HFF-Myc (cell line): ENCODE measurements around the gene SLC38A5.
A peak's percentile ranks its signal among the peaks of the same experiment; 100 is the strongest.

Source experiments
- DNase-seq: peaks from one replicate; pipeline ENCODE4 v3.0.0-alpha.2; 2011; ENCODE audit warnings: low read depth; ENCODE audit errors: extremely low read depth
- H3K4me3 ChIP-seq: replicated peaks from 2 replicates; pipeline ENCODE4 v1.5.1; 2011; ENCODE audit warnings: low read depth, mild to moderate bottlenecking, control low read depth, low read length
- TF ChIP-seq, protein P1 (sequence below): IDR thresholded peaks from 2 replicates; pipeline ENCODE4 v1.5.1; 2012; ENCODE audit warnings: mild to moderate bottlenecking, low read depth, low read length, control low read depth; ENCODE audit errors: missing control alignments

SLC38A5 gene

DNA sequence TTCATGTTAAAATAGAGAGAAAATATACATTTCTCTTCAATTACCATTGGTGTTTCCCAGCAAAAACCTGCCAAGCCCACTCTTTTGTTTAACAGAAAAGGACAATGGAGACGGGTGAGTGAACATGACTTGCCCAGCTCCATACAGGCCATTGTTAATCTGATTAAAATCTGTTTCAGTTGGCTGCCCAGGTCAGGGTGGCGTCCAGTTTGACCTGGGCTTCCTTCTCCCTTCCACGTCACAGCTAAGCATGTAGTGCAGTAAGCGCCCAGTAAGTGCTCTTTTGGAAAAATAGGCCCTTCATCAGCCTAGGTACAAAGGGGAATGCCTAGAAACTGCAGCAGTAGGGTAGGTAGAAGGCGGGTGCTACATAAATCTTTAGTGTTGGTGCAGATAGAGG lies 37.2 kb upstream of the SLC38A5 start:
- H3K4me3 ChIP-seq: no peak overlapping the region
- TF ChIP-seq, protein P1, sequence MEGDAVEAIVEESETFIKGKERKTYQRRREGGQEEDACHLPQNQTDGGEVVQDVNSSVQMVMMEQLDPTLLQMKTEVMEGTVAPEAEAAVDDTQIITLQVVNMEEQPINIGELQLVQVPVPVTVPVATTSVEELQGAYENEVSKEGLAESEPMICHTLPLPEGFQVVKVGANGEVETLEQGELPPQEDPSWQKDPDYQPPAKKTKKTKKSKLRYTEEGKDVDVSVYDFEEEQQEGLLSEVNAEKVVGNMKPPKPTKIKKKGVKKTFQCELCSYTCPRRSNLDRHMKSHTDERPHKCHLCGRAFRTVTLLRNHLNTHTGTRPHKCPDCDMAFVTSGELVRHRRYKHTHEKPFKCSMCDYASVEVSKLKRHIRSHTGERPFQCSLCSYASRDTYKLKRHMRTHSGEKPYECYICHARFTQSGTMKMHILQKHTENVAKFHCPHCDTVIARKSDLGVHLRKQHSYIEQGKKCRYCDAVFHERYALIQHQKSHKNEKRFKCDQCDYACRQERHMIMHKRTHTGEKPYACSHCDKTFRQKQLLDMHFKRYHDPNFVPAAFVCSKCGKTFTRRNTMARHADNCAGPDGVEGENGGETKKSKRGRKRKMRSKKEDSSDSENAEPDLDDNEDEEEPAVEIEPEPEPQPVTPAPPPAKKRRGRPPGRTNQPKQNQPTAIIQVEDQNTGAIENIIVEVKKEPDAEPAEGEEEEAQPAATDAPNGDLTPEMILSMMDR: no peak
- no peak for DNase-seq

DNA sequence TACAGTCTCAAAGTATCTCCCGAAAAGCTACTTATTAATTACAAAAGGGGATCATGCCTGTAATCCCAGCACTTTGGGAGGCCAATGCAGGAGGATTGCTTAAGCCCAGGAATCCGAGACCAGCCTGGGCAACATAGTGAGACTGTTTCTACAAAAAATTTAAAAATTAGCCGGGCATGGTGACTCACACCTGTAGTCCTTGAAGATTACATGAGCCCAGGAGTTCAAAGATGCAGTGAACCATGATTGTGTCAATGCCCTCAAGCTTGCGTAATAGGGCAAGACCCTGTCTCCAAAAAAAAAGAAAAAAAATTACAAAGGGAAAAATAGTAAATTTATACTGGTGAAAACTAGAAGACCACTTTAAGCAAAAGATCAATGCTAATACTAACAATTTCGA lies 35.4 kb upstream of the SLC38A5 start:
- no peak overlapping the region for H3K4me3 ChIP-seq
- TF ChIP-seq, protein P1: no peak
- no peak for DNase-seq

DNA sequence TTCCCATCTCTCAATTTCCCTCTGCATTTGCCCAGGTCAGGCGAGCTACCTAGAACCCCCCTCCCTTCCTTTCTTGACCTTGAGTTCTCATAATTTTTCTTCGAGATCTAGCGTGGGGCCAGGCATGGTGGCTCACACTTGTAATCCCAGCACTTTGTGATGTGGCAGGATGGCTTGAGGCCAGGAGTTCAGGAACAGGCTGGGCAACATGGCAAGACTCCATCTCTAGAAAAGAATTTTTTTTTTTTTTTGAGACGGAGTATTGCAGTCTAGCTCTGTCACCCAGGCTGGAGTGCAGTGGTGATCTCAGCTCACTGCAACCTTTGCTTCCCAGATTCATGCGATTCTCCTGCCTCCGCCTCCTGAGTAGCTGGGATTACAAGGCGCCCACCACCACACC lies 34.2 kb upstream of the SLC38A5 start:
- H3K4me3 ChIP-seq: no peak overlapping the region
- DNase-seq: no peak
- TF ChIP-seq, protein P1: no peak

DNA sequence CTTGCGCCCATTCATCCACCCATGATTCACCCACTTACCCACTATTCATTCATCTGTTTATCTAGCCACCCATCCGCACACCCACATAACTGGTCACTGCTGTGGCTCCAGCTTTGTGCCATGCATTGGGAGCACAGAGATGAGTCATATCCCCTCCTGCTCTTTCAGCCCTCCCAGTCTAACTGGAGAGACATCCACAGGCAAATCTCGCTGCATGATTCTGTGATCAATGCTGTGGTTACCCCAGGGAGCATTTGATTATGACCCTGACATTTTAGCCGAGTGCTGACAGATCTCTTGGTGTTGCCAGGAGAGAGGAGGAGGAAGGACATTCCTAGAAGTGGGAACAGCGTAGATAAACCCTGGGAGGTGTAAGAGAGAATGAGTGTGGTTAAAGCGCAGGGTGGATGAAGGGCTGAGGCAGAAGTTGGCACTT lies 28.3 kb upstream of the SLC38A5 start:
- TF ChIP-seq, protein P1: no peak
- no peak for DNase-seq
- no peak overlapping the region for H3K4me3 ChIP-seq

DNA sequence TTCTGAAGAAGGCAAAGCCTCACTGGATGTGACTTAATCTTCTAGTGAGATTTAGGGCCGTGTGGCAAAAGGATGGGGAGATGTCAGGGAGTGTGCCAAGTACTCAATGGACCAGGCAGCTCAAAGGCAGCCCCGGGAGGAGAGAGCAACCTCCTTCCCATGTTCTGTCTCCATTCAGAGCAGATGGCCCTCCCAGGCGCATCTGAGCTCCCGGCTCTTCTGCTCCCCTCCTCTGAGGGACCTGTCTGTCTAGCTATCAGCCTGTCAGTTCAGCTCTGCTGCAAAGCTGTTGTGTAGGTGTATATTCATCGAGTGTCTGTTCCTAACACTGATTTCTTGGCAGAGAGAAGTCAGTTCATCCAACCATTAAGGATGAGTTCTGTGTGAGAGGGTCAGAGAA lies 27.8 kb upstream of the SLC38A5 start:
- TF ChIP-seq, protein P1: no peak
- DNase-seq: no peak
- H3K4me3 ChIP-seq: no peak overlapping the region

DNA sequence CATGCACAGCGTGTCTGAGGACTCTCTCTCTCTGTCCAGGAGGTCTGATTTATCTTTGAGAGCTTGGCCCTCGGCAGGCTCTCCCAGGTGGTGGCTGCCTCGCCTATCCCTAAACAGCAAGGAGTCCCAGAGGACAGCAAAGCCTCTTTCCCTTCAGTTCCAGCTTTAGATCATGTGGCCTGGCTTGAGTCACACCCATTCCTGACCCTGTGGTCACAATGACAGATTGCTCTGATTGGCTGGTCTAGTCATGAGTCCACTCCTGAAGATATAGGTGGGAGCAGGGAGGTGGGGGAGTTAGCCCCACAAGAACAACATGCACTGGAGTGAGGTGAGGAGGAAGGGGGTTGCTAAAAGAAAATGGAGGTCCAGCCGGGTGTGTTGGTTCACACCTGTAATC lies 26.6 kb upstream of the SLC38A5 start:
- TF ChIP-seq, protein P1: no peak
- H3K4me3 ChIP-seq: no peak overlapping the region
- no peak for DNase-seq

DNA sequence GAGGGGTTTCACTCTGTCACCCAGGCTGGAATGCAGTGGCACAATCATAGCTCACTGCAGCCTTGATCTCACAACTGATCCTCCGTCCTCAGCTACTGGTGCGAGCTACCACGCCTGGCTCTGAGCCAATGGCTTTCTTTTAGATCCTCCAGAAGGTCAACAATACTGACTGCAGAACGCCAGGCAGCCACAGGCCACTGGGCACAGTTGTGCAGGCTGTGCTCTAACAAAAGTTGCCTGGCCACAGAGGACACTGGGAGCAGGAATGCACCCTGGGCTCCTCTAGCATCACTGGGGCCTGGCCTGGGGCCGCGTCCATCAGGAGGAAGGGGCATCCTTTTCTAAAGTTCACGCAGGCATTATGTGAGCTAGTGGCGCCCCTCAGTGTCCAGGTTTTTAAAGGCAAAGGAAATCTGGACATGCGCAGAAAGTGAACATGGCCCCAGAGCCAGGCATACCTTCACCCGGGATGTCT lies 23.9 kb upstream of the SLC38A5 start:
- TF ChIP-seq, protein P1: peak; percentile 14
- DNase-seq: no peak
- H3K4me3 ChIP-seq: no peak overlapping the region
